H1 (cell line): ENCODE measurements around the gene COPG1. TPM values are rescaled to one million over a fixed set of nuclear protein-coding genes. Genes with fewer than 3 reads are reported as not detected.

Experiments used
- CTCF ChIA-PET: fragments of 300-600 bp; sonication (Branson Sonifier 250); formaldehyde crosslinking; loops from one replicate; lab custom pipeline; 2021; ENCODE audit not compliant: partially characterized antibody; lab: Charles Lee
- POLR2A ChIA-PET: fragments of 300-600 bp; sonication (Branson Sonifier 250); formaldehyde crosslinking; loops from one replicate; lab custom pipeline; 2021; ENCODE audit warnings: inconsistent platforms; ENCODE audit not compliant: partially characterized antibody; lab: Charles Lee
- DNase-seq, 2 experiments: peaks; one replicate each; pipeline versions ENCODE4 v3.0.0 to v3.0.0-alpha.2; 2010 to 2022; ENCODE audit warnings: low spot score in 2 of 2, low read depth in 1 of 2, mixed read lengths in 1 of 2
- FAIRE-seq: peaks from 2 replicates; lab custom pipeline; 2011; peaks lifted over from hg19 to GRCh38; lab: Jason Lieb, UNC
- H2AFZ ChIP-seq: 2 replicates; pipeline ENCODE4 v1.8.1; 2012; ENCODE audit warnings: low read length, inconsistent platforms
- H2AK5ac ChIP-seq: 2 replicates; pipeline ENCODE4 v1.6.1; 2013; ENCODE audit warnings: low read depth, low read length
- H2BK120ac ChIP-seq: replicated peaks from 2 replicates; pipeline ENCODE3; 2013; ENCODE audit warnings: low read depth, low read length, inconsistent platforms
- H2BK12ac ChIP-seq: 2 replicates; pipeline ENCODE4 v1.6.1; 2013; ENCODE audit warnings: low read depth, low read length
- H2BK15ac ChIP-seq: 2 replicates; pipeline ENCODE4 v1.6.1; 2013; ENCODE audit warnings: low read length
- H2BK20ac ChIP-seq: 2 replicates; pipeline ENCODE4 v1.6.1; 2013; ENCODE audit warnings: low read length
- H2BK5ac ChIP-seq: 2 replicates; pipeline ENCODE4 v1.6.1; 2013; ENCODE audit warnings: low read depth, low read length
- H3K14ac ChIP-seq: 2 replicates; pipeline ENCODE4 v1.6.1; 2013; ENCODE audit warnings: inconsistent platforms; ENCODE audit not compliant: insufficient read length
- H3K18ac ChIP-seq: 2 replicates; pipeline ENCODE4 v1.6.1; 2013; ENCODE audit warnings: low read length; ENCODE audit errors: extremely low read depth
- H3K23ac ChIP-seq: 2 replicates; pipeline ENCODE4 v1.6.1; 2013; ENCODE audit warnings: inconsistent platforms; ENCODE audit not compliant: insufficient read length
- H3K23me2 ChIP-seq: 2 replicates; pipeline ENCODE4 v1.6.1; 2013; ENCODE audit warnings: low read depth, low read length
- H3K27ac ChIP-seq: 2 replicates; pipeline ENCODE4 v1.6.1; 2011; ENCODE audit warnings: low read depth, low read length, inconsistent platforms
- H3K27me3 ChIP-seq, 4 experiments: replicated peaks in 1 of 4; 1 replicate in 1 of 4; 2 replicates in 3 of 4; pipeline versions ENCODE4 v1.6.1 to v1.8.1; 2011 to 2013; ENCODE audit warnings: low read length in 3 of 4, mild to moderate bottlenecking in 3 of 4, inconsistent platforms in 2 of 4, mixed read lengths in 2 of 4, moderate library complexity in 1 of 4; ENCODE audit not compliant: control insufficient read depth in 3 of 4, insufficient read depth in 3 of 4; ENCODE audit errors: extremely low read depth in 1 of 4
- H3K36me3 ChIP-seq, 4 experiments: 2 replicates each; pipeline versions ENCODE4 v1.6.1 to v1.8.1; 2011 to 2013; ENCODE audit warnings: mild to moderate bottlenecking in 4 of 4, low read length in 3 of 4, moderate library complexity in 2 of 4, control low read depth in 1 of 4, inconsistent platforms in 1 of 4; ENCODE audit not compliant: insufficient read depth in 4 of 4, control insufficient read depth in 2 of 4
- H3K4ac ChIP-seq: replicated peaks from 2 replicates; pipeline ENCODE3; 2013; ENCODE audit warnings: low read length, low read depth, mixed read lengths, inconsistent platforms; ENCODE audit not compliant: insufficient read length
- H3K4me1 ChIP-seq, 4 experiments: replicated peaks in 1 of 4; 1 replicate in 1 of 4; 2 replicates in 3 of 4; pipeline versions ENCODE4 v1.6.1 to v1.8.1; 2011 to 2013; ENCODE audit warnings: low read length in 3 of 4, inconsistent platforms in 2 of 4, mixed read lengths in 1 of 4; ENCODE audit not compliant: insufficient read depth in 4 of 4, control insufficient read depth in 3 of 4
- H3K4me2 ChIP-seq, 2 experiments: 2 replicates each; pipeline versions ENCODE4 v1.6.1 to v1.8.1; 2011 to 2013; ENCODE audit warnings: low read depth in 2 of 2, low read length in 2 of 2, control low read depth in 1 of 2, inconsistent platforms in 1 of 2, mild to moderate bottlenecking in 1 of 2; ENCODE audit not compliant: insufficient read depth in 1 of 2
- H3K4me3 ChIP-seq, 4 experiments: fragments of 200-600, 300-600 bp in 1 of 4; sonication (generic), shearing (Covaris generic), sonication (Bioruptor Twin) in 1 of 4; 2 replicates each; pipeline versions ENCODE4 v1.5.1 to v1.8.1; 2011 to 2016; ENCODE audit warnings: low read length in 4 of 4, low read depth in 3 of 4, control low read depth in 2 of 4, inconsistent platforms in 2 of 4, mild to moderate bottlenecking in 2 of 4, mixed read lengths in 1 of 4, moderate library complexity in 1 of 4; ENCODE audit not compliant: insufficient read depth in 2 of 4; ENCODE audit errors: extremely low read depth in 1 of 4
- H3K56ac ChIP-seq: replicated peaks from 2 replicates; pipeline ENCODE3; 2013; ENCODE audit warnings: low read depth, mild to moderate bottlenecking, mixed read lengths, low read length, inconsistent platforms; ENCODE audit not compliant: insufficient read length
- H3K79me1 ChIP-seq: 2 replicates; pipeline ENCODE4 v1.6.1; 2013; ENCODE audit warnings: low read depth, low read length, control low read depth
- H3K79me2 ChIP-seq, 2 experiments: 2 replicates each; pipeline versions ENCODE4 v1.6.1 to v1.8.1; 2012 to 2013; ENCODE audit warnings: low read length in 2 of 2, mild to moderate bottlenecking in 2 of 2, inconsistent platforms in 1 of 2; ENCODE audit not compliant: insufficient read depth in 2 of 2, control insufficient read depth in 1 of 2
- H3K9ac ChIP-seq, 4 experiments: replicated peaks in 1 of 4; 1 replicate in 1 of 4; 2 replicates in 3 of 4; pipeline versions ENCODE4 v1.6.1 to v1.8.1; 2011 to 2013; ENCODE audit warnings: low read depth in 3 of 4, low read length in 3 of 4, control low read depth in 2 of 4, mild to moderate bottlenecking in 2 of 4, moderate library complexity in 2 of 4, inconsistent platforms in 1 of 4; ENCODE audit errors: extremely low read depth in 1 of 4
- H3K9me3 ChIP-seq, 2 experiments: 2 replicates each; pipeline versions ENCODE4 v1.6.1 to v1.8.1; 2012 to 2013; ENCODE audit warnings: mild to moderate bottlenecking in 2 of 2, moderate library complexity in 2 of 2, control low read depth in 1 of 2, inconsistent platforms in 1 of 2, low read depth in 1 of 2, low read length in 1 of 2, mixed read lengths in 1 of 2; ENCODE audit not compliant: insufficient read depth in 2 of 2
- H4K20me1 ChIP-seq, 2 experiments: replicated peaks in 1 of 2; 2 replicates each; pipeline versions ENCODE3 to v1.8.1; 2011 to 2013; ENCODE audit warnings: inconsistent platforms in 2 of 2, low read length in 2 of 2, mild to moderate bottlenecking in 1 of 2; ENCODE audit not compliant: insufficient read depth in 2 of 2, control insufficient read depth in 1 of 2
- H4K5ac ChIP-seq: 2 replicates; pipeline ENCODE4 v1.6.1; 2013; ENCODE audit warnings: low read length, low read depth, mixed read lengths, inconsistent platforms; ENCODE audit not compliant: insufficient read length
- H4K8ac ChIP-seq: 2 replicates; pipeline ENCODE4 v1.8.0; 2013; ENCODE audit warnings: mild to moderate bottlenecking, moderate library complexity, low read length, inconsistent platforms; ENCODE audit not compliant: insufficient read depth; ENCODE audit errors: extremely low read depth
- H4K91ac ChIP-seq: replicated peaks from 2 replicates; pipeline ENCODE3; 2013; ENCODE audit warnings: low read length, mixed read lengths, inconsistent platforms; ENCODE audit not compliant: insufficient read length
- CBX5 ChIP-seq: fragments of 300-800, 300-1000 bp; sonication (generic); IDR thresholded peaks from 2 replicates; pipeline ENCODE4 v1.7.1; 2016; ENCODE audit warnings: antibody characterized with exemption, low read length, low read depth
- TAF1 ChIP-seq: IDR thresholded peaks from 2 replicates; pipeline ENCODE4 v1.6.1; 2011; ENCODE audit warnings: mild to moderate bottlenecking, low read depth, low read length
- WGBS, 2 experiments: shearing (Covaris generic) in 1 of 2; methylation state at CpG; one replicate each; pipeline versions ENCODE4 v1.1.6 to v1.1.7; 2013 to 2015; ENCODE audit warnings: low lambda C conversion rate in 2 of 2, mixed read lengths in 2 of 2, inconsistent platforms in 1 of 2, low coverage in 1 of 2, missing lambda C conversion rate in 1 of 2; ENCODE audit not compliant: insufficient replicate concordance in 2 of 2, insufficient coverage in 1 of 2, insufficient read length in 1 of 2; ENCODE audit errors: extremely low coverage in 1 of 2, missing lambda C conversion rate in 1 of 2; 5-methylcytosine and 5-hydroxymethylcytosine counted together
- polyA plus RNA-seq, 7 experiments: library from polyadenylated mRNA; depleted of rRNA in 3 of 7; stranded (reverse) in 5 of 7; unstranded in 2 of 7; fragments of >200 nt in 5 of 7; fragments of 200-250 nt in 2 of 7; gene quantifications; 1 replicate in 5 of 7; 2 replicates in 1 of 7; 4 replicates in 1 of 7; pipeline versions ENCODE4 v1.2.1 to v1.2.3, GENCODE V29; 2011 to 2013; ENCODE audit warnings: missing spikeins in 2 of 7, mixed read lengths in 2 of 7
- total RNA-seq: library from RNA; stranded (reverse); fragmentation: NEBNext Ultra II Directional; extraction: Animal tissue kit (Norgen Biotek cat#: 25700); gene quantifications from 2 replicates; pipeline ENCODE4 v1.2.1, GENCODE V29; 2021

COPG1 gene
- total and polyA plus RNA-seq, 2 of the 8 experiments (the other 6 are each of a cell fraction or from before 2014, with no cell fraction given): 52.7 to 106 TPM

GRCh38 chr3:129281726-129282125, 32.3 kb downstream of the COPG1 start:
- Histone ChIP-seq H3K4ac (no peak overlapping the region), H3K36me3 (peaks cover 0 to 7% (median 2%) of the 10 kb centered on the region in 4 experiments; a peak in 2 of 8 replicates), H3K79me1 (no peaks in the 10 kb centered on the region), H2BK12ac (no peak overlapping the region), H2AFZ (no peak overlapping the region), H2BK15ac (no peak overlapping the region), H2AK5ac (no peak overlapping the region), H3K4me2 (no peak overlapping the region), H4K91ac (no peak overlapping the region), H2BK120ac (no peak overlapping the region), H3K27me3 (no peaks in the 10 kb centered on the region), H3K23ac (no peak overlapping the region), H3K4me1 (peaks cover 0 to 13% (median 6%) of the 10 kb centered on the region in 4 experiments; a peak in 6 of 7 replicates), H3K18ac (no peak overlapping the region), H3K9me3 (no peaks in the 10 kb centered on the region), H3K14ac (no peak overlapping the region), H4K8ac (no peak overlapping the region), H4K5ac (no peak overlapping the region), H4K20me1 (no peaks in the 10 kb centered on the region), H3K9ac (no peak overlapping the region), H3K23me2 (peaks cover 7% of the 10 kb centered on the region; the same call in 1 of the 2 replicates), H3K27ac (no peak overlapping the region), H2BK20ac (no peak overlapping the region), H3K56ac (no peak overlapping the region), H3K79me2 (peaks cover 0 to 7% of the 10 kb centered on the region in 2 experiments; a peak in 2 of 4 replicates), H2BK5ac (no peak overlapping the region), H3K4me3 (no peak overlapping the region)
- WGBS, 2 experiments: 98% methylated on average over 4 of the region's 5 CpGs; no CpG with 5 or more reads in 1 of the 2 experiments
- ChIA-PET POLR2A (interaction anchor here (1.0 to 5.4 kb wide), 2 partner anchors 12 to 35 kb away, joined by 4 to 92 read pairs; a partner anchor contains a TSS), CTCF (interaction anchor here (2.6 kb wide), 1 partner anchor 35 kb away, joined by 13 read pairs; a partner anchor contains a TSS)
- TF ChIP-seq TAF1: no peak
- TF ChIP-seq CBX5: no peak
- FAIRE-seq (no peak), DNase-seq (no peak)
